Fibroblast of lung (primary cell): ENCODE measurements around the gene WFDC10B. TPM values are rescaled to one million over a fixed set of nuclear protein-coding genes. Genes with fewer than 3 reads are reported as not detected.

Experiments used
- DNase-seq, 2 donors: peaks; one replicate each; pipeline versions ENCODE4 v3.0.0 to v3.0.0-alpha.2; 2010; ENCODE audit warnings: low read depth in 2 of 2
- H2AFZ ChIP-seq: 2 replicates; pipeline ENCODE4 v1.5.1; 2012; ENCODE audit warnings: low read length, control low read depth, inconsistent platforms
- H3K27ac ChIP-seq: 2 replicates; pipeline ENCODE4 v1.5.1; 2011; ENCODE audit warnings: low read length, control low read depth; ENCODE audit not compliant: insufficient read depth
- H3K27me3 ChIP-seq: 2 replicates; pipeline ENCODE4 v1.5.1; 2011; ENCODE audit warnings: mild to moderate bottlenecking, low read length; ENCODE audit not compliant: control insufficient read depth, insufficient read depth
- H3K36me3 ChIP-seq: 2 replicates; pipeline ENCODE4 v1.5.1; 2011; ENCODE audit warnings: low read length; ENCODE audit not compliant: control insufficient read depth, insufficient read depth
- H3K4me1 ChIP-seq: 2 replicates; pipeline ENCODE4 v1.5.1; 2011; ENCODE audit warnings: low read length; ENCODE audit not compliant: control insufficient read depth, insufficient read depth; ENCODE audit errors: extremely low read depth
- H3K4me2 ChIP-seq: 2 replicates; pipeline ENCODE4 v1.5.1; 2011; ENCODE audit warnings: low read length, control low read depth; ENCODE audit not compliant: insufficient read depth; ENCODE audit errors: extremely low read depth
- H3K4me3 ChIP-seq, 4 experiments: fragments of 200-600 bp in 1 of 4; sonication (generic) in 1 of 4; replicated peaks in 1 of 4; 2 replicates each; pipeline ENCODE4 v1.5.1; 2011 to 2016; ENCODE audit warnings: low read length in 4 of 4, low read depth in 3 of 4, mild to moderate bottlenecking in 3 of 4, control low read depth in 2 of 4, inconsistent platforms in 1 of 4, mixed read lengths in 1 of 4; ENCODE audit not compliant: insufficient read depth in 1 of 4; ENCODE audit errors: control extremely low read depth in 1 of 4
- H3K79me2 ChIP-seq: 2 replicates; pipeline ENCODE4 v1.5.1; 2012; ENCODE audit warnings: mild to moderate bottlenecking, low read length, inconsistent platforms; ENCODE audit not compliant: control insufficient read depth, insufficient read depth
- H3K9ac ChIP-seq: 2 replicates; pipeline ENCODE4 v1.5.1; 2011; ENCODE audit warnings: mild to moderate bottlenecking, low read length, control low read depth; ENCODE audit not compliant: insufficient read depth
- H3K9me3 ChIP-seq: 2 replicates; pipeline ENCODE4 v1.5.1; 2012; ENCODE audit warnings: low read depth, low read length; ENCODE audit not compliant: control insufficient read depth, insufficient read depth
- H4K20me1 ChIP-seq: 2 replicates; pipeline ENCODE4 v1.5.1; 2011; ENCODE audit warnings: low read length; ENCODE audit not compliant: control insufficient read depth, insufficient read depth; ENCODE audit errors: extremely low read depth
- EZH2 ChIP-seq: IDR thresholded peaks from 2 replicates; pipeline ENCODE4 v1.5.1; 2012; ENCODE audit warnings: low read length, control low read depth, mild to moderate bottlenecking; ENCODE audit errors: missing control alignments
- polyA minus RNA-seq: library from RNA; depleted of rRNA, polyadenylated mRNA; stranded (reverse); fragments of >200 nt; gene quantifications from 2 replicates; pipeline ENCODE4 v1.2.3, GENCODE V29; 2011; ENCODE audit warnings: low replicate concordance
- polyA plus RNA-seq, 2 donors: library from polyadenylated mRNA; depleted of rRNA in 1 of 2; stranded (reverse) in 1 of 2; unstranded in 1 of 2; fragments of >200 nt; gene quantifications; 2 replicates each; pipeline ENCODE4 v1.2.1, GENCODE V29; 2011 to 2012; ENCODE audit warnings: missing spikeins in 1 of 2
- total RNA-seq: library from RNA; depleted of rRNA; stranded (reverse); fragments of >200 nt; gene quantifications from 2 replicates; pipeline ENCODE4 v1.2.1, GENCODE V29; 2014
- TF ChIP-seq, protein P1 (sequence below), 2 donors: IDR thresholded peaks in 1 of 2; conservative IDR thresholded peaks in 1 of 2; 1 replicate in 1 of 2; 2 replicates in 1 of 2; pipeline ENCODE4 v1.5.1; 2011 to 2012; ENCODE audit warnings: low read length in 2 of 2, control low read depth in 1 of 2, inconsistent platforms in 1 of 2, low read depth in 1 of 2, mild to moderate bottlenecking in 1 of 2

Gene WFDC10B
- total RNA-seq (not detected in 2 replicates), polyA plus RNA-seq (0.22 TPM in 1 of 2 replicates, not detected in the other), polyA minus RNA-seq (not detected in 2 replicates)
- polyA plus RNA-seq (2012): 0.26 TPM in 1 of 2 replicates, not detected in the other

DNA sequence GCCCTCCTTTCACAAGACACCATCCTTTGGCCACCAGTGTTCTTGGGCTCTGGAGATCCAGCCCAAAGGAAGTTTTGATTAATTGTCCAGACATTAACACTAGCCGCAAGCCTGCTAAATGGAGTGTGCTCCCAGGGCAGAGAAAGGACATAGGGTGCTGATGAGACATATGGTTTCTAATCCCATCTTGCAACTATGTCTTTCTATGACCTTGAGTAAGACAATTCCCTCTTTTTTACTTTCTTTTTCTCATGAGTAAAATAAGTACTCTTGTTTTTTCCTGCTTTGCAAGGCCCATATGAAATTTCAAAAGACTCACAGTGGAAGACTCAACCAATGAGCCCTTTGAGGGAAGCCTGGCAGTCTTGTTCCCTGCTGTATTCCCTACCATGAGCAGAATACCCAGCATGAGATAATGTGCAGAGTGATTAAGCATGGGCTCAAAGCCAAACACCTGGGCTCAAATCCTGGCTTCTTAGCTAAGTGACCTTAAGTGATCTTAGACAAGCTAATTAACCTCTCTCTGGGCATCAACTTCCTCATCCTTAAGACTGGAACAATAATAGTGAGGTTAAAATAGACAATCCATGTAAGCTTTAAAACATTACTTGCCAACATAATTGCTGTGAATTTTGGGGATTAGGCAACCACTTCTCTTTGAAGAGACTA lies at the start of gene WFDC10B:
Gene WFDC10B, minus strand, starts transcription at position 51 of the 669 bp plus-strand sequence. CDS start 19,027 bp downstream, outside the sequence.
- H3K79me2 ChIP-seq: no peaks in the 10 kb centered on the region

DNA sequence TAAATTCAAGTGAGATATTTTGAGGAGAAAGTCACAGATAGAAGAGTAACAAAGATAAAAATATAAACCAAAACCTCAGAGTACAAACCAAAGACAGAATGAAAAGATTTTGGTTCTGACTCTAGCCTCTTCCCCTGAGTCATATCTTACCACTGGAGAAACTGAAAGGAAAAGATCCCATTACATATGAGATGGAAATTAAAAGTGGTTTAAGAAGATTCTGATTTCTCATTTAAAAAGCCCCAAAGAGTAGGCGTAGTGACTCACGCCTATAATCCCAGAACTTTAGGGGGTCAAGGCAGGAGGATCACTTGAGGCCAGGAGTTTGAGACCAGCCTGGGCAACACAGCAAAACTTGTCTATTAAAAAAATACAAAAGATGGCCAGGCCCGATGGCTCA lies 47.9 kb upstream of the WFDC10B start:
- peak in 1 of 2 donors; percentile 51 for DNase-seq
- TF ChIP-seq, protein P1, sequence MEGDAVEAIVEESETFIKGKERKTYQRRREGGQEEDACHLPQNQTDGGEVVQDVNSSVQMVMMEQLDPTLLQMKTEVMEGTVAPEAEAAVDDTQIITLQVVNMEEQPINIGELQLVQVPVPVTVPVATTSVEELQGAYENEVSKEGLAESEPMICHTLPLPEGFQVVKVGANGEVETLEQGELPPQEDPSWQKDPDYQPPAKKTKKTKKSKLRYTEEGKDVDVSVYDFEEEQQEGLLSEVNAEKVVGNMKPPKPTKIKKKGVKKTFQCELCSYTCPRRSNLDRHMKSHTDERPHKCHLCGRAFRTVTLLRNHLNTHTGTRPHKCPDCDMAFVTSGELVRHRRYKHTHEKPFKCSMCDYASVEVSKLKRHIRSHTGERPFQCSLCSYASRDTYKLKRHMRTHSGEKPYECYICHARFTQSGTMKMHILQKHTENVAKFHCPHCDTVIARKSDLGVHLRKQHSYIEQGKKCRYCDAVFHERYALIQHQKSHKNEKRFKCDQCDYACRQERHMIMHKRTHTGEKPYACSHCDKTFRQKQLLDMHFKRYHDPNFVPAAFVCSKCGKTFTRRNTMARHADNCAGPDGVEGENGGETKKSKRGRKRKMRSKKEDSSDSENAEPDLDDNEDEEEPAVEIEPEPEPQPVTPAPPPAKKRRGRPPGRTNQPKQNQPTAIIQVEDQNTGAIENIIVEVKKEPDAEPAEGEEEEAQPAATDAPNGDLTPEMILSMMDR (conservative IDR thresholded peaks at IDR 0.05 in 1 of 2, IDR thresholded peaks at IDR 0.05 in 1 of 2; ENCODE audit: low read depth in 1 of 2, low read length in 2 of 2): no peak
- TF ChIP-seq EZH2: no peak

More for the DNA sequence above, at the start of gene WFDC10B:
- TF ChIP-seq EZH2: no peak
- TF ChIP-seq, protein P1 (conservative IDR thresholded peaks at IDR 0.05 in 1 of 2, IDR thresholded peaks at IDR 0.05 in 1 of 2; ENCODE audit: low read depth in 1 of 2, low read length in 2 of 2): no peak
- Histone ChIP-seq H3K9ac (no peak within 1 kb of the TSS), H3K4me3 (no peak within 1 kb of the TSS), H3K27ac (no peak within 1 kb of the TSS), H2AFZ (no peak within 1 kb of the TSS), H3K27me3 (no peaks in the 10 kb centered on the region), H3K36me3 (no peaks in the 10 kb centered on the region), H4K20me1 (no peaks in the 10 kb centered on the region), H3K9me3 (no peaks in the 10 kb centered on the region), H3K4me2 (no peak within 1 kb of the TSS), H3K4me1 (no peaks in the 10 kb centered on the region)
- no peak for DNase-seq

DNA sequence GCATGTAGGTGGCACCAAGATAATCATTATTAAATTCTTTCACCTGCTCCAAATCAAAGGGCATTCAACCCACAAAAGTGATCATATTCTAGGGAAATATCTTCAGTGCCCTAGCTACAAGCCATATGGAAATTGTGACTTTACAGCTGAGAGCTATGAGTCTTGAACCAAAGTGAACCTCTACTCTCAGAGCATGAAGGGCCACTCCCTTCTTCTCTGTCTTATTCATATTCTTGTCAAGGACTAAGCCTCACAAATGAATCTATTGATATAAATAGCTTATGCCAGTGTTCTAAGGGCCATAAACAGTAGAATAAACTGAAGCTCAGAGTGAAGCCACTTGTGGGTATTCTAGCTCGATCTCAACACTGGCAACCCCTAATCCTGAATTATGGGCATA lies 46.9 kb upstream of the WFDC10B start:
- Histone ChIP-seq H3K9me3 (no peaks in the 10 kb centered on the region), H3K27me3 (peaks cover 2% of the 10 kb centered on the region), H3K4me3 (no peak overlapping the region), H3K27ac (no peak overlapping the region), H3K4me1 (no peaks in the 10 kb centered on the region), H3K4me2 (no peak overlapping the region), H3K36me3 (no peaks in the 10 kb centered on the region), H3K9ac (no peak overlapping the region), H4K20me1 (no peaks in the 10 kb centered on the region), H2AFZ (no peak overlapping the region), H3K79me2 (no peaks in the 10 kb centered on the region)
- no peak for DNase-seq
- TF ChIP-seq, protein P1 (conservative IDR thresholded peaks at IDR 0.05 in 1 of 2, IDR thresholded peaks at IDR 0.05 in 1 of 2; ENCODE audit: low read depth in 1 of 2, low read length in 2 of 2): no peak
- TF ChIP-seq EZH2: no peak

More for the DNA sequence above, 47.9 kb upstream of the WFDC10B start:
- Histone ChIP-seq H4K20me1 (no peaks in the 10 kb centered on the region), H3K79me2 (no peaks in the 10 kb centered on the region), H3K4me2 (no peak overlapping the region), H3K4me3 (no peak overlapping the region), H3K36me3 (no peaks in the 10 kb centered on the region), H3K27ac (no peak overlapping the region), H3K9ac (no peak overlapping the region), H3K9me3 (no peaks in the 10 kb centered on the region), H3K27me3 (peaks cover 2% of the 10 kb centered on the region), H2AFZ (no peak overlapping the region), H3K4me1 (no peaks in the 10 kb centered on the region)
